ENCODE results near the gene CLCA4.

CLCA4 gene

GRCh38 chr1:86517336-86517735 lies 29.5 kb upstream of the CLCA4 start:
- TF ChIP-seq, protein P1, sequence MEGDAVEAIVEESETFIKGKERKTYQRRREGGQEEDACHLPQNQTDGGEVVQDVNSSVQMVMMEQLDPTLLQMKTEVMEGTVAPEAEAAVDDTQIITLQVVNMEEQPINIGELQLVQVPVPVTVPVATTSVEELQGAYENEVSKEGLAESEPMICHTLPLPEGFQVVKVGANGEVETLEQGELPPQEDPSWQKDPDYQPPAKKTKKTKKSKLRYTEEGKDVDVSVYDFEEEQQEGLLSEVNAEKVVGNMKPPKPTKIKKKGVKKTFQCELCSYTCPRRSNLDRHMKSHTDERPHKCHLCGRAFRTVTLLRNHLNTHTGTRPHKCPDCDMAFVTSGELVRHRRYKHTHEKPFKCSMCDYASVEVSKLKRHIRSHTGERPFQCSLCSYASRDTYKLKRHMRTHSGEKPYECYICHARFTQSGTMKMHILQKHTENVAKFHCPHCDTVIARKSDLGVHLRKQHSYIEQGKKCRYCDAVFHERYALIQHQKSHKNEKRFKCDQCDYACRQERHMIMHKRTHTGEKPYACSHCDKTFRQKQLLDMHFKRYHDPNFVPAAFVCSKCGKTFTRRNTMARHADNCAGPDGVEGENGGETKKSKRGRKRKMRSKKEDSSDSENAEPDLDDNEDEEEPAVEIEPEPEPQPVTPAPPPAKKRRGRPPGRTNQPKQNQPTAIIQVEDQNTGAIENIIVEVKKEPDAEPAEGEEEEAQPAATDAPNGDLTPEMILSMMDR (IDR thresholded peaks at IDR 0.05; ENCODE audit: extremely low read depth, missing control alignments) = no peak
- DNase-seq (ENCODE audit: low spot score) = no peak

GRCh38 chr1:86520789-86521521 lies 25.9 kb upstream of the CLCA4 start:
- no peak for DNase-seq (ENCODE audit: low spot score)
- TF ChIP-seq, protein P1 (IDR thresholded peaks at IDR 0.05; ENCODE audit: extremely low read depth, missing control alignments) = no peak

DNA sequence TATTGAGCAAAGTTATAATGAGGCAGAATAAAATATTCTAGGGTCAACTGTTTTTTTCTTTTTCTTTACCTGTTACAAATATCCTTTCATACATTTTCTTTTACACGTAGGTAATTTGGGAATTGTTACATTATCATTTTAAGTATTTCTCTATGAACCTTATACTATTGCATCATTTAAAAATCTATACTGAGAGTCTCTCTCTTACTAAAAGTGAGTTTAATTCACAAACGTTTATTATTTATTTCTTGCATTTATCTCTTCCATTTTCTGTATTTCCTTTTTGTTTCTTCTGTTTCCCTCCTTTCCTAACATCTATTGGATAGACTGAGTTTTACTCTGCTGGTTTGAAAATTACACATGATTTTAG lies 25.4 kb upstream of the CLCA4 start:
- TF ChIP-seq, protein P1 (IDR thresholded peaks at IDR 0.05; ENCODE audit: extremely low read depth, missing control alignments) = no peak
- no peak for DNase-seq (ENCODE audit: low spot score)

DNA sequence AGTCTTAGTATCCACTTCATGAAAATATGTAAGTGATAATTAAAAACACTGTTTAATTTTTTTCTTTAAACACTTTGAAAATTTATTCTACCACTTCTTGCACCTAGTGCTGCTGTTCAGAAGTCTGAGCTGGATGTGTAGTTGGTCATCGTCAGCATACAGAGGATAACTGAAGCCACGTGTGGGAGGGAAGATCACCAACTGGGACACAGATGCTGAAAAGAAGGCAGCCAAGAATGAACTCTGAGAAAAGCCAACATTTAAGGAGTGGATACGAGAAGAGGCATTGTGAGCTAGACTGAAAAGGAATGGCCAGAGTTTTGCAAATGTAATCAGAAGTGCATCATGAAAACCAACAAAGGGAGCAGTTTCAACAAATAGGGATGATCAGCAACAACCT lies 24.6 kb upstream of the CLCA4 start:
- no peak for DNase-seq (ENCODE audit: low spot score)
- TF ChIP-seq, protein P1 (IDR thresholded peaks at IDR 0.05; ENCODE audit: extremely low read depth, missing control alignments) = no peak

- TF ChIP-seq, protein P1 (IDR thresholded peaks at IDR 0.05; ENCODE audit: extremely low read depth, missing control alignments) = no peak
- DNase-seq (ENCODE audit: low spot score) = no peak
Observed at GRCh38 chr1:86523670-86524354, 23.1 kb upstream of the CLCA4 start.

DNA sequence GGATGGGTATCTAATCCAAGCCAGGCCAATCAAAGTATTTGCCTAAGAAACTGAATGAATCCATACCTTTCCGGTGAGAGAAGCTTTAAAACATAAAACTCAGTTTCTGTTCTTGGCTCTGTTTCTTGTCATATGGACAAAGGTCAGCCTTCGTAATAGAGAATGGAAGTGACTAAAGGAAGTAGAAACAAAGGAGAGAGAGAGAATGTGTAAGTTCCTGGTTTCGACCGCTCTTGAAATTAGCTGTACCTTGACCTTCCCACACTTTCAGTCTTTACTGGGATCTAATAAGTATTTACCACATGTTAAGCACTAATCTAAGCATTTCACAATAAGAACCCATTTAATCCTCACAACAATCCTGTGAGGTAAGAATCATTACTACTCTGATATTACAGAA lies 19.6 kb upstream of the CLCA4 start:
- TF ChIP-seq, protein P1 (IDR thresholded peaks at IDR 0.05; ENCODE audit: extremely low read depth, missing control alignments) = no peak
- no peak for DNase-seq (ENCODE audit: low spot score)

DNA sequence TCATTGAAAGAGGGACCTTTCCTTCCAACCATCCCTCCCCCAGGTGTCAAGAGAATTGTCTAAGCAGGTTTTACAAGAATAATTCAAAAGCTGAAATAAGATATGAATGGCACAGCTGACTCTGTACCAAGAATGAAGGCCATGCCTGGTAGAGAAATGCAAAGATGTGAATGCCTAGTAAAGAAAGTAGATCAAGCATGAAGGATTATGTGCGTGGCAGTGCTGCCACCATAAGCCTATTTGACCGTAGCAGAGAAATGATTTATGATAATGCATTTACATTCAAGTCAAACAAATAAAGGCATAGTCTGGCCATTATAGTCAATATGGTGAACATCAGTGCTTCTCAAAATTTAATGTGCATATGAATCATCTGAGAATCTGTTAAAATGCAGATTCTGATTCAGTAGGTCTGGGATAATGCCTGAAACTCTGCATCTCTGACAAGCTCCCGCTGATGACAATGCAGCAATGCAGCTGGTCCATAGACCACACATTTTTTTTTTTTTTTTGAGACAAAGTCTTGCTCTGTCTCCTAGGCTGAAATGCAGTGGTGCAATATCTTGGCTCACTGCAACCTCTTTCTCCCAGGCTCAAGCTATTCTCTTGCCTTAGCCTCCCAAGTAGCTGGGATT lies 16.6 kb upstream of the CLCA4 start:
- no peak for DNase-seq (ENCODE audit: low spot score)
- TF ChIP-seq, protein P1 (IDR thresholded peaks at IDR 0.05; ENCODE audit: extremely low read depth, missing control alignments) = no peak
